ENCODE data around the gene WWTR1. TPM values are rescaled to one million over a fixed set of nuclear protein-coding genes. Genes with fewer than 3 reads are reported as not detected.

The WWTR1 gene
- total RNA-seq, 1 experiment from 2014 or later, result 24.4 TPM

DNA sequence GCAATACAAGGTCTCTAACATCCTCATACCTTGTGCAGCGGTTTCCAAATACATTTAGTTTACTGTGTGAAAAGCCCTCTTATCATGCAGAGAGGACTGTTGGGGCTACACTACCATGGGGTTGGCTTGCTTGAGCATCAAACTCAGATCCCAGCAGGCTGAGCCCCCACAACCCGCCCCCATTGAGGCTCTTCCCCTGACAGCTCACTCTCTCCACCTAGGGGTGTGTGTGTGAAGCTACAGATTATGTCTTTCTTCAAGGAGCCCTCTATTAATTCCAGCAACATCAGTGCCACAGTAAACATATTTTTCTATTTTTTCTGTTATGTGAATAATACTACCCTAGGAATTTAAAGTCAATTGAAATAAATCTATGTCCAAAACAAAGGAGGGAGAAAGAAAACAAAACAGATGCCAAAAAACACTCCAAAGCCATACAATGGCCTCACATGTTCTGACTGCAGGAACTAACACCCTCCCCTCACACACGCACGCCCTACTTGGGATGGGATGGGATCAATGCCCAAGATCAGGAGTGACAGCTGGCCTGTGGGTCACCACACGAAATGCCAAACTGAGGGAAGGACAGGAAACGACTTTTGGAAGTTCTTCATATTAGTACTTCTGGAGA is 168.7 kb downstream of the WWTR1 start:
- WGBS (ENCODE audit: extremely low coverage, insufficient read length, low lambda C conversion rate), result no CpG with 5 or more reads among the region's 6 CpGs
- peak; percentile 52 for DNase-seq
- Histone ChIP-seq H4K91ac (ENCODE audit: insufficient read length, low read depth, low read length) (no peak overlapping the region), H3K27ac (ENCODE audit: insufficient read length, low read depth, low read length) (no peak overlapping the region), H3K4me1 (ENCODE audit: insufficient read depth, low read length) (no peaks in the 10 kb centered on the region), H3K56ac (ENCODE audit: insufficient read length, low read depth, low read length) (no peak overlapping the region), H2BK5ac (ENCODE audit: insufficient read length, low read length) (no peak overlapping the region), H4K20me1 (ENCODE audit: control insufficient read depth, insufficient read depth, insufficient read length) (no peaks in the 10 kb centered on the region), H2BK120ac (ENCODE audit: low read depth, low read length, poor library complexity, severe bottlenecking) (no peak overlapping the region), H3K23ac (ENCODE audit: insufficient read length, low read depth, low read length) (no peak overlapping the region), H3K18ac (ENCODE audit: insufficient read length, low read depth, low read length) (no peak overlapping the region), H4K5ac (ENCODE audit: insufficient read length, low read depth, low read length) (no peak overlapping the region), H2BK20ac (ENCODE audit: low read depth, low read length, poor library complexity, severe bottlenecking) (no peak overlapping the region), H3K23me2 (ENCODE audit: insufficient read length, low read depth, low read length, poor library complexity, severe bottlenecking) (no peaks in the 10 kb centered on the region), H3T11ph (ENCODE audit: low read length) (no peak overlapping the region), H3K14ac (ENCODE audit: insufficient read depth, low read length) (no peak overlapping the region), H3K79me1 (ENCODE audit: insufficient read depth, low read depth, low read length, poor library complexity, severe bottlenecking) (no peaks in the 10 kb centered on the region), H3K9me3 (ENCODE audit: control insufficient read depth, low read depth, low read length) (no peaks in the 10 kb centered on the region), H2AFZ (ENCODE audit: low read length) (no peak overlapping the region), H3K4ac (ENCODE audit: low read depth, low read length) (no peak overlapping the region), H2AK5ac (ENCODE audit: insufficient read length, low read length) (no peak overlapping the region), H4K8ac (replicated peaks; ENCODE audit: insufficient read length, low read depth, low read length) (no peak overlapping the region), H2BK12ac (ENCODE audit: insufficient read length, low read depth, low read length) (no peak overlapping the region), H3K79me2 (ENCODE audit: insufficient read depth, low read length) (no peaks in the 10 kb centered on the region), H2BK15ac (ENCODE audit: low read depth, low read length) (no peak overlapping the region), H3K27me3 (ENCODE audit: insufficient read depth, low read length) (no peaks in the 10 kb centered on the region), H3K9ac (ENCODE audit: extremely low read depth, insufficient read length, low read length) (no peak overlapping the region), H3K4me2 (ENCODE audit: insufficient read depth, insufficient read length, low read length) (no peak overlapping the region)
- no peak overlapping the region for H3K4me3 Mint-ChIP-seq
- no peak overlapping the region for H3K27ac Mint-ChIP-seq
- no peaks in the 10 kb centered on the region; a peak in 2 of 5 replicates for H3K9me3 Mint-ChIP-seq
- peaks cover 14% of the 10 kb centered on the region in 2 experiments for H3K4me1 Mint-ChIP-seq
- TF ChIP-seq CTCF (conservative IDR thresholded peaks at IDR 0.05), result peak; percentile 82
- no peaks in the 10 kb centered on the region for H3K36me3 Mint-ChIP-seq (ENCODE audit: insufficient read depth in 1 of 3, low read depth in 3 of 3)
- H3K27me3 Mint-ChIP-seq (ENCODE audit: low read depth), result peaks cover 4% of the 10 kb centered on the region
